ACC112 (cell line): ENCODE results near the gene SLC17A4.

Experiments
- H2AFZ ChIP-seq: fragments of 200-600 bp; sonication (generic); one replicate; pipeline ENCODE4 v1.6.0; 2017; ENCODE audit warnings: antibody characterized with exemption, low read length; ENCODE audit not compliant: unreplicated experiment
- H3K27ac ChIP-seq: fragments of 200-600 bp; sonication (generic); 2 replicates; pipeline ENCODE4 v1.5.1; 2014; ENCODE audit warnings: low read depth, mild to moderate bottlenecking, antibody characterized with exemption, low read length, moderate library complexity
- H3K27me3 ChIP-seq: fragments of 200-600 bp; sonication (generic); 2 replicates; pipeline ENCODE4 v1.6.1; 2014; ENCODE audit warnings: mild to moderate bottlenecking, antibody characterized with exemption, low read length, moderate library complexity, mixed read lengths; ENCODE audit not compliant: insufficient read depth
- H3K36me3 ChIP-seq: fragments of 200-600 bp; sonication (generic); 2 replicates; pipeline ENCODE4 v1.6.1; 2016; ENCODE audit warnings: mild to moderate bottlenecking, antibody characterized with exemption, low read length, moderate library complexity, mixed read lengths; ENCODE audit not compliant: insufficient read depth
- H3K4me1 ChIP-seq: fragments of 200-600 bp; sonication (generic); one replicate; pipeline ENCODE4 v1.6.1; 2016; ENCODE audit warnings: low read length, mixed read lengths; ENCODE audit not compliant: insufficient read depth, unreplicated experiment, control insufficient read depth
- H3K4me3 ChIP-seq: fragments of 200-600 bp; sonication (generic); 2 replicates; pipeline ENCODE4 v1.5.1; 2014; ENCODE audit warnings: mild to moderate bottlenecking, low read depth, low read length
- H3K79me2 ChIP-seq: fragments of 200-600 bp; sonication (generic); one replicate; pipeline ENCODE4 v1.6.0; 2016; ENCODE audit warnings: low read length; ENCODE audit not compliant: control insufficient read depth, unreplicated experiment, insufficient read depth

Gene SLC17A4

DNA sequence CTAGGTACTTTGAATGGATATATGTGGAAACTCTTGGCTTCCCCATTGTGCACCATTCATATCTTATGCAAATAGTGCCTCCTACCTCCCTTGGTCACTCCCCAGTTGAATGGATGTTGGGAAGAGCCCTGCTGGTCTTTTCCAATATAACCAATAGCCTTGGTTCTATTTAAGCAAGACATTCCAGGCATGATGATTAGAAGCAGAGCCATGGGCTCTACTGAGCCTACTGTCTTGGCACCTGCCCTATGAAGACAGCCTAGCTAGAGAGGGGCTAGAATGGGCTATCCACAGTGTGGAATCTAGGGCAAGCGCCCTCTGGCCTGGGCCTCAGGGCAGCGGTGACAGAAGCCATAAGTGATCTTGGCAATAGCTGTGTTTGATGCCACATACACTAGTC, 61.7 kb downstream of the SLC17A4 start:
- peaks cover 61% of the 10 kb centered on the region for H3K27me3 ChIP-seq
- H3K4me1 ChIP-seq = no peaks in the 10 kb centered on the region
- no peak overlapping the region for H2AFZ ChIP-seq
- no peaks in the 10 kb centered on the region for H3K36me3 ChIP-seq
- no peaks in the 10 kb centered on the region for H3K79me2 ChIP-seq
- no peak overlapping the region for H3K27ac ChIP-seq
- H3K4me3 ChIP-seq = no peak overlapping the region

DNA sequence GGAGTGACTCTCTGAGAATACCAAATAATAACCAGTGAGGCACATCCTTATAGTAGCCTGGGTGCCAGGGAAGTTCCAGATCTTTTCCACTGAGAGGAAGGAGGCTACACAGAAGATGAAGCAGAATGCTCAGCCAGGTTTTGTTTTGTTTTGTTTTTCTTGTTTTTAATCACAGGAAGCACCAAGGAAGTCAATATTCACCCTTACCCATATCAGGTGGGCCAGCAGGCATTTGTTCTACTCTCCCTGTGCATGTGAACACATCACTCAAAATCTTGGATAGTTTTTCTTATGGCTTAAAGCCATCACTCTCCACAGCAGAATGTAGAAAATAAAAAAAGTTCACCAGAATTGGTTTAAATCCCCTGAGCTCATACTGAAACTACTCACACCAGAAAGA, 66.8 kb downstream of the SLC17A4 start:
- Histone ChIP-seq H3K4me3 (no peak overlapping the region), H3K4me1 (no peaks in the 10 kb centered on the region), H3K27ac (no peak overlapping the region), H2AFZ (no peak overlapping the region), H3K79me2 (no peaks in the 10 kb centered on the region), H3K36me3 (no peaks in the 10 kb centered on the region), H3K27me3 (peaks cover 74% of the 10 kb centered on the region)

DNA sequence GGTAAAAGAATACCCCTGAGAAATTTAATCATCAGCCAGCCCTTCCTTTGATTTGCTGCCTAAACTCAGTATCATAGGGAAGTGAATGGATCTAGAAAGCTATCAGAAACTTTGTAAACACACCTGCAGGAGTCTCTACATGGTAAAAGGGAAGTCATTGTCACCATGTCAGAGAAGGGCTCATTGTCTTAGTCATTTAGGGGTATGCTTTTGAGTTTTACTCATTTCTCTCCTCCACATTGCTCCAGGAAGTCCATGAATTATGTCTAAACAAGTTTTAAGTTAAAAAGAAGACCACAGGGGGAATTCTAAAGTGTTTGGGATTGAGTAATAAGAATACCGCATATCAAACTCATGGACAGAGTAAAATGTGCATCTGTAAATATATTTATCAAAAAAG, 74.8 kb downstream of the SLC17A4 start:
- Histone ChIP-seq H3K4me3 (no peak overlapping the region), H2AFZ (no peak overlapping the region), H3K36me3 (no peaks in the 10 kb centered on the region), H3K27me3 (peaks cover 88% of the 10 kb centered on the region), H3K4me1 (no peaks in the 10 kb centered on the region), H3K27ac (no peak overlapping the region), H3K79me2 (no peaks in the 10 kb centered on the region)

DNA sequence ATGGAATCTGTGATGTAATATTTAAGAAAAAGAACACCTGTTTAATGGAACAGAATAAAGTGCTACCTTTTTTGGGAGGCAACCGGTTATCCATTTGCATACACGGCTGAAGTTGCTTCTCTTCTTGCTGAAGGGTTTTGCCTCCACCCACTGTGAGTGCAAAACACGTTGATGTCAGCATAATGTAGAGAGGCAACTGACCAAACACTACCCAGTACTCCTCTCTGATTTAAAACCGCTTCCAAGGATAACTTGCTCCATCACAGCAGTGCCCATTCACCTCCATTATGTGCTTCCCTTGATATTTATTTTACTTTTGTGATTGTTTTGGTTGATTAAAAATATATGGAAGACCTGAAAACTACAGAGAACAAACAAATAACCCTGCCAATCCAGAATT, 75.9 kb downstream of the SLC17A4 start:
- no peak overlapping the region for H3K4me3 ChIP-seq
- no peaks in the 10 kb centered on the region for H3K36me3 ChIP-seq
- no peak overlapping the region for H2AFZ ChIP-seq

More for the DNA sequence above, 75.9 kb downstream of the SLC17A4 start:
- Histone ChIP-seq H3K4me1 (no peaks in the 10 kb centered on the region), H3K79me2 (no peaks in the 10 kb centered on the region), H3K27me3 (peaks cover 77% of the 10 kb centered on the region), H3K27ac (no peak overlapping the region)
